Fibroblast of mammary gland (primary cell): ENCODE results near the gene TBC1D10B.
"Not testable (repeated sequence)": the region's sequence is repeated elsewhere in the genome, so short reads cannot be mapped to it uniquely, and the experiment has no call there.

Experiments used
- DNase-seq: peaks from one replicate; pipeline ENCODE4 v3.0.0-alpha.2; 2010; ENCODE audit warnings: low read depth
- H3K4me3 ChIP-seq: 2 replicates; pipeline ENCODE4 v1.5.1; 2011; ENCODE audit warnings: low read depth, mild to moderate bottlenecking, low read length, moderate library complexity; ENCODE audit not compliant: control insufficient read depth
- TF ChIP-seq, protein P1 (sequence below): conservative IDR thresholded peaks from 2 replicates; pipeline ENCODE4 v1.5.1; 2011; ENCODE audit warnings: low read depth, low read length, inconsistent platforms; ENCODE audit not compliant: control insufficient read depth, insufficient read depth

Gene TBC1D10B

DNA sequence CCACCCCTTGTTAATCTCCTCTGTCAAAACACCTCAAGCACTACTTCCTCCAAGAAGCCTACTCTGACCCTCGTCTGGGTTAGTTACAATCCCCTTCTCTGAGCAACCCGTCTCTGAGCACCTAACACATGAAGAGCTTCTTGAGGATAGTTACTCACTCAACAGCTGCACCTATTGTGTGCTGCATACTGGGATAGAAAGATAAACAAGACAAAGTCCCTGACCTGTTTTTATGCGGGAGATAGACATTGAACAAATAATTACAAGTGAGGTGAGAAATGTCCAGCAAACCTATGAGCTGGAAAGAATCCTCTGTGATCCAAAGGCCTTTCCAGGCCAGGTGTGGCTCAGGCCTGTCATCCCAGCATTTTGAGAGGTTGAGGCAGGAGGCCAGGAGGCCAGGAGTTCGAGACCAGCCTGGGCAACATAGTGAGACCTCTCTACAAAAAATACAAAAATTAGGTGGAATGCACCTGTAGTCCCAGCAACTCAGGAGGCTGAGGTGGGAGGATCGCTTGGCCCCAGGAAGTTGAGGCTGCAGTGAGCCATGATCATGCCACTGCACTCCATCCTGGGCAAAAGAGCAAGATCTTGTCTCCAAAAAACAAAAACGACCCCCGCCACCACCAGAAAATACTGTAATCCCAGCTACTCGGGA lies 31.6 kb upstream of the TBC1D10B start:
- TF ChIP-seq, protein P1, sequence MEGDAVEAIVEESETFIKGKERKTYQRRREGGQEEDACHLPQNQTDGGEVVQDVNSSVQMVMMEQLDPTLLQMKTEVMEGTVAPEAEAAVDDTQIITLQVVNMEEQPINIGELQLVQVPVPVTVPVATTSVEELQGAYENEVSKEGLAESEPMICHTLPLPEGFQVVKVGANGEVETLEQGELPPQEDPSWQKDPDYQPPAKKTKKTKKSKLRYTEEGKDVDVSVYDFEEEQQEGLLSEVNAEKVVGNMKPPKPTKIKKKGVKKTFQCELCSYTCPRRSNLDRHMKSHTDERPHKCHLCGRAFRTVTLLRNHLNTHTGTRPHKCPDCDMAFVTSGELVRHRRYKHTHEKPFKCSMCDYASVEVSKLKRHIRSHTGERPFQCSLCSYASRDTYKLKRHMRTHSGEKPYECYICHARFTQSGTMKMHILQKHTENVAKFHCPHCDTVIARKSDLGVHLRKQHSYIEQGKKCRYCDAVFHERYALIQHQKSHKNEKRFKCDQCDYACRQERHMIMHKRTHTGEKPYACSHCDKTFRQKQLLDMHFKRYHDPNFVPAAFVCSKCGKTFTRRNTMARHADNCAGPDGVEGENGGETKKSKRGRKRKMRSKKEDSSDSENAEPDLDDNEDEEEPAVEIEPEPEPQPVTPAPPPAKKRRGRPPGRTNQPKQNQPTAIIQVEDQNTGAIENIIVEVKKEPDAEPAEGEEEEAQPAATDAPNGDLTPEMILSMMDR, result no peak
- DNase-seq, result no peak
- no peak overlapping the region for H3K4me3 ChIP-seq

DNA sequence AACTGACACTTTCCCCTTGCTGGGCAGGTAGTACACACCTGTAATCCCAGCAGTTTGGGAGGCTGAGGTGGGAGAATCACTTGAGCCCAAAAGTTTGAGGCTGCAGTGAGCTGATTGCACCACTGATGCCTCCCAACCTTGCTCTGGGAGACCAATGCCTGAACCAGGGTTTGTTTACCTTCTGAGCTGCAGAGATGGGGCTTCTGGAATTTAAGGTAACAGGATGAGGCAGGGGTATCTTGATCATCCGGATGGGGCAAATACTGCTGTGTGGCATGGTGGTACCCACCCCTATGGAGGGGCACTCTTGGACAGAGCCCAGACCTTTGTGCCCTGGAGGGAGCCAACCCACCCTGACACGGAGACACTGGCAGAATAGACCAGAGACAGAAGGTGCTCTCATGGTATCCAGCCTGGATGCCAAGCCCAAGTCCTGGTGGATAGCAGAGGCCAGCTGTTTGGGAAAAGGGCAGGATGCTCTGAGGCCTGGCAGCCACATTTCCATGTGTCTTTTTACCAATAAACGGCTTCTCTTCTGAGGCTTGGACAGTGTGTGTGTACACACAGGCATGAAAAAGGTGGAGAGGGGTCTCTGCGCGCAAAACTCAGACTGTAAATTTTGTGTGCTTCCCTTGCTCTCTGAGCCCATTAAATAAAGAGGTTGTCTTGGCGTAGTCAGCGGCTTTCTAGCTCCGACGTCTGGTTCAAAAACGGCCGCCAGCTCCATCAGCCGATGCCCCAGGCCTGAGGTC lies 29.3 kb upstream of the TBC1D10B start:
- H3K4me3 ChIP-seq, result peak overlapping the region; percentile 69
- no peak for DNase-seq
- TF ChIP-seq, protein P1, result no peak

DNA sequence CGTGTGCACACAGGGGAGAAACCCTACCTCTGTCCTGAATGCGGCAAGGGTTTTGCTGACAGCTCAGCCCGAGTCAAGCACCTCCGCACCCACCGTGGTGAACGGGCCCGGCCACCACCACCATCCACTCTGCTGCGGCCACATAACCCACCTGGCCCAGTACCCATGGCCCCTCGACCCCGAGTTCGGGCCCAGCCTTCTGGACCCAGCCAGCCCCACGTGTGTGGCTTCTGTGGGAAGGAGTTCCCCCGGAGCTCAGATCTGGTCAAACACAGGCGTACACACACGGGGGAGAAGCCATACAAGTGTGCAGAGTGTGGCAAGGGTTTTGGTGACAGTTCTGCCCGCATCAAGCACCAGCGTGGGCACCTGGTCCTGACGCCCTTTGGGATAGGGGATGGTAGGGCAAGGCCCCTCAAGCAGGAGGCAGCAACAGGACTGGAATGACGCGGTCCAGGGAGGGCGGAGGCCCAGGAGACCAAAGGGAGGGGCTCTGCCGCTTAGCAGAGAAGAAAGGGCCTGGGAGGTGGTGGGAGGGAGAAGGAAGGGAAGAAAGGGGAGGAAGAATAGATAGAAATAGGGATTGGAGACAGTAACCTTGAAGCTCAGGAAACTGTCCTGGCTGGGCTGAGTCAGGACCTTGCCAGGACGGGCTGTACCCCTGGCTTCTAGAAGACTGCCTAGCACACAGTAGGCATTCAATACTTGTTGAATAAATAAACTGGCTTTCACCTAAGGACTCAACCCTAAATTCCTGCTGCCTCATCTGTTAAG lies 28.6 kb upstream of the TBC1D10B start:
- TF ChIP-seq, protein P1, result no peak
- H3K4me3 ChIP-seq, result no peak overlapping the region
- no peak for DNase-seq

DNA sequence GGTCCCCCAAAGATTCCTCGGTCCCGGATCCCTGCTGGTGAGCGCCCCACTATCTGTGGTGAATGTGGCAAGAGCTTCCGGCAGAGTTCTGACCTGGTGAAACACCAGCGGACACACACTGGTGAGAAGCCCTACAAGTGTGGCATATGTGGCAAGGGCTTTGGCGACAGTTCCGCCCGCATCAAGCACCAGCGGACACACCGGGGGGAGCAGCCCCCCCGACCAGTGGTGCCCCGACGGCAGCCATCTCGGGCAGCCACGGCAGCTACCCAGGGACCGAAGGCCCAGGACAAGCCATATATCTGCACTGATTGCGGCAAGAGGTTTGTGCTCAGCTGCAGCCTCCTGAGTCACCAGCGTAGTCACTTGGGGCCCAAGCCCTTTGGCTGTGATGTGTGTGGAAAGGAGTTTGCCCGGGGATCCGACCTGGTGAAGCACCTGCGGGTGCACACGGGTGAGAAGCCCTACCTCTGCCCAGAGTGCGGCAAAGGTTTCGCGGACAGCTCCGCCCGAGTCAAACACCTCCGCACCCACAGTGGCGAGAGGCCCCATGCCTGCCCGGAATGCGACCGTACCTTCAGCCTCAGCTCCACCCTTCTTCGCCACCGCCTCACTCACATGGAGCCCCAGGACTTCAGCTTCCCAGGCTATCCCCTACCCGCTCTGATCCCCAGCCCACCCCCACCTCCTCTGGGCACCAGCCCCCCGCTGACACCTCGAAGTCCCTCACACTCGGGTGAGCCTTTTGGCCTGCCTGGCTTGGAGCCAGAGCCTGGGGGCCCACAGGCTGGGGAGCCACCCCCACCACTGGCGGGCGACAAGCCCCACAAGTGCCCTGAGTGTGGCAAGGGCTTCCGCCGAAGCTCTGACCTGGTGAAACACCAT lies 27.7 kb upstream of the TBC1D10B start:
- TF ChIP-seq, protein P1, result no peak
- no peak for DNase-seq
- H3K4me3 ChIP-seq, result no peak overlapping the region

DNA sequence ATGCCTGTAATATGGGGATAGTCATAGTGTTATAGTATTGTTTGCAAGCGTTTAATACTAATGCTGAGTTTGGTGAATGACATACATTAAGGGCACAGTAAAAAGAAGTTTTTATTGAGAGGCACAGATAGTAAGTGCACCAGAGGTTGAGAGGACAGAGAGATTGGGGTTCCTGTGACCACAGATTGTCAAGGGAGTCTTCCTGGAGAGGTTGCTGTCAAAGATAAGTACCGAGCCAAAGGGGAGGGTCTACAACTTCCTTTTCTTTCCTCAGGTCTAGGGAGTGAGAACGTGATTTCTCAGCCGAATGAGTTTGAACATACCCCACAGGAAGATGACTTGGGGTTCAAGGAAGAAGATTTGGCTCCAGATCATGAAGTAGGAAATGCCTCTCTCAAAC lies 26.8 kb upstream of the TBC1D10B start:
- TF ChIP-seq, protein P1, result no peak
- no peak overlapping the region for H3K4me3 ChIP-seq
- no peak for DNase-seq

DNA sequence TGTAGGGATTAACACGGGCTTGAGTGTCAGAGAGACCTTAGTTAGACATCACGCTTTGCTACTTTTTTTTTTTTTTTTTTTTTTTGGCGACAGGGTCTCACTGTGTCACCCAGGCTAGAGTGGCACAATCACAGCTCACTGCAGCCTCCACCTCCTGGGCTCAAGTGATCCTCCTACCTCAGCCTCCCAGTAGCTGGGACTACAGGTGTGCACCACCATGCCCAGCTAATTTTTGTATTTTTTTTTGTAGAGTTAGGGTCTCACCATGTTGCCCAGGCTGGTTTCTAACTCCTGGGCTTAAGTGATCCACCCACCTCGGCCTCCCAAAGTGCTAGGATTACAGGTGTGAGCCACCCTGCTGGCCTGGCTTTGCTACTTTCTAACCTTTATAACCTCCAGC lies 26.3 kb upstream of the TBC1D10B start:
- not testable (repeated sequence) for DNase-seq, H3K4me3 ChIP-seq
